Liver (tissue), 3 donors: ENCODE data around the gene LRRFIP2.
"Not testable (repeated sequence)": the region's sequence is repeated elsewhere in the genome, so short reads cannot be mapped to it uniquely, and the experiment has no call there.

Experiments used
- CTCF ChIP-seq: fragments of 150-350 bp; IDR thresholded peaks from 2 replicates; pipeline ENCODE4 v1.5.1; 2017; ENCODE audit warnings: improper control_type of control experiment, low read depth, low read length; ENCODE audit not compliant: missing input control
- EGR1 ChIP-seq, 2 donors: IDR thresholded peaks; 2 replicates each; pipeline ENCODE4 v1.6.1; 2016 to 2018; ENCODE audit warnings: antibody characterized with exemption in 2 of 2, low read depth in 2 of 2
- FOXA1 ChIP-seq: IDR thresholded peaks from 2 replicates; pipeline ENCODE4 v1.6.1; 2016; ENCODE audit warnings: antibody characterized with exemption
- GABPA ChIP-seq, 2 donors: IDR thresholded peaks in 1 of 2; conservative IDR thresholded peaks in 1 of 2; 2 replicates each; pipeline ENCODE4 v1.6.1; 2016; ENCODE audit warnings: antibody characterized with exemption in 2 of 2, mild to moderate bottlenecking in 1 of 2, moderate library complexity in 1 of 2
- HNF4A ChIP-seq, 2 donors: conservative IDR thresholded peaks; 2 replicates each; pipeline ENCODE4 v1.6.1; 2016; ENCODE audit warnings: antibody characterized with exemption in 2 of 2, mild to moderate bottlenecking in 2 of 2
- HNF4G ChIP-seq: IDR thresholded peaks from 2 replicates; pipeline ENCODE4 v1.6.1; 2016; ENCODE audit warnings: antibody characterized with exemption
- NR2F2 ChIP-seq: IDR thresholded peaks from 2 replicates; pipeline ENCODE4 v1.6.1; 2016; ENCODE audit warnings: antibody characterized with exemption
- RAD21 ChIP-seq, 2 donors: IDR thresholded peaks; 2 replicates each; pipeline ENCODE4 v1.6.1; 2016; ENCODE audit warnings: antibody characterized with exemption in 2 of 2, mild to moderate bottlenecking in 2 of 2
- REST ChIP-seq: IDR thresholded peaks from 2 replicates; pipeline ENCODE4 v1.6.1; 2016; ENCODE audit warnings: antibody characterized with exemption, mild to moderate bottlenecking
- TAF1 ChIP-seq: conservative IDR thresholded peaks from 2 replicates; pipeline ENCODE4 v1.6.1; 2016; ENCODE audit warnings: antibody characterized with exemption, mild to moderate bottlenecking
- YY1 ChIP-seq: IDR thresholded peaks from 2 replicates; pipeline ENCODE4 v1.6.1; 2016; ENCODE audit warnings: antibody characterized with exemption, mild to moderate bottlenecking
- TF ChIP-seq, protein P1 (sequence below): IDR thresholded peaks from 2 replicates; pipeline ENCODE4 v1.6.1; 2016; ENCODE audit warnings: antibody characterized with exemption
- TF ChIP-seq, protein P2 (sequence below): IDR thresholded peaks from 2 replicates; pipeline ENCODE4 v1.6.1; 2016; ENCODE audit warnings: antibody characterized with exemption
- donor health status: healthy.
- donor health status: healthy.

- TF ChIP-seq EGR1 (IDR thresholded peaks at IDR 0.05; ENCODE audit: low read depth in 2 of 2); CTCF; NR2F2; FOXA1; YY1; HNF4G; TAF1; GABPA (IDR thresholded peaks at IDR 0.05 in 1 of 2, conservative IDR thresholded peaks at IDR 0.05 in 1 of 2); HNF4A (conservative IDR thresholded peaks at IDR 0.05); RAD21 (IDR thresholded peaks at IDR 0.05); REST: not testable (repeated sequence)
- TF ChIP-seq, protein P1, sequence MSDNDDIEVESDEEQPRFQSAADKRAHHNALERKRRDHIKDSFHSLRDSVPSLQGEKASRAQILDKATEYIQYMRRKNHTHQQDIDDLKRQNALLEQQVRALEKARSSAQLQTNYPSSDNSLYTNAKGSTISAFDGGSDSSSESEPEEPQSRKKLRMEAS, result not testable (repeated sequence)
- TF ChIP-seq, protein P2, sequence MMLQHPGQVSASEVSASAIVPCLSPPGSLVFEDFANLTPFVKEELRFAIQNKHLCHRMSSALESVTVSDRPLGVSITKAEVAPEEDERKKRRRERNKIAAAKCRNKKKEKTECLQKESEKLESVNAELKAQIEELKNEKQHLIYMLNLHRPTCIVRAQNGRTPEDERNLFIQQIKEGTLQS, result not testable (repeated sequence)
Observed at GRCh38 chr3:37146927-37147326, 27.5 kb downstream of the LRRFIP2 start.
